NCI-H526 (cell line): ENCODE measurements around the gene SEMA6D.

Experiments
- DNase-seq, 2 experiments: peaks; one replicate each; lab custom pipeline; 2025; lab: John Stamatoyannopoulos, UW

SEMA6D gene

DNA sequence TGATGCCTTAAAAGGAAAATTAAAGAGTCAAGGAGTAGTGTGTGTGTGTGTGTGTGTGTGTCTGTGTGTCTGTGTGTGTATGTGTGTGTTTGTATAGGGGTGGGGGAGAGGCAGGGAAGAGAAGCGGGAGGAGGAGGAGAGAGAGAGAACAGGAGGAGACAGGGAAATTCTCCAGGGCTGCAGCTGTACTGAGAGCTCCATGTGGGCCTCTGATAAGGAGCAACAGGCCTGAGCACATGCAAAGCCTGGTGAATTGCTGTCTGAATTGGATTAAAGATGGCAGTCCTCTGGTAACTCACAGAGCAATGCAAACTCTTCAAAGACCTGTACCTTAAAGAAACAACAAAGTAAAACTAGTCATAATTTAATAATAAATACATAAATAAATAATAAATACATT, 70.6 kb downstream of the SEMA6D start:
- DNase-seq = no peak

GRCh38 chr15:47788685-47789084, 71.4 kb downstream of the SEMA6D start:
- DNase-seq = no peak

GRCh38 chr15:47791161-47791560, 73.9 kb downstream of the SEMA6D start:
- no peak for DNase-seq

DNA sequence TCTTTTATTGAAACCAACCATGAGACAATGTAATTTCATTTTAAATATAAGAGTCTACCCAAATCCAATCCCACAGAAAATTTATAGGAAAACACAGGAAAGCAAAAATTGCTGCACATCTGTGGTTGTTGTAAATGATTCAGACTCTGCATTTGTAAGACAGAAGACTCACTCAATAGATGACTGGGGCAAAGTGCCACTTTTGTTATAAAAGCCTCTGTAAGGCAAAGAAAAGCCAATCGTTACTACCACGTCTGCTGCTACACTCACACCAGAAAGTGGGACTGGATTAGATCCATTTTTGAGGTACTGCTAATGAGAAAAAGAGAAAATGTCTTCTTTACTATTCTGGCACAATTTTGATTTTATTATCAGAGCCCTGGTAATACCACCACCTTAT, 74.9 kb downstream of the SEMA6D start:
- no peak for DNase-seq

DNA sequence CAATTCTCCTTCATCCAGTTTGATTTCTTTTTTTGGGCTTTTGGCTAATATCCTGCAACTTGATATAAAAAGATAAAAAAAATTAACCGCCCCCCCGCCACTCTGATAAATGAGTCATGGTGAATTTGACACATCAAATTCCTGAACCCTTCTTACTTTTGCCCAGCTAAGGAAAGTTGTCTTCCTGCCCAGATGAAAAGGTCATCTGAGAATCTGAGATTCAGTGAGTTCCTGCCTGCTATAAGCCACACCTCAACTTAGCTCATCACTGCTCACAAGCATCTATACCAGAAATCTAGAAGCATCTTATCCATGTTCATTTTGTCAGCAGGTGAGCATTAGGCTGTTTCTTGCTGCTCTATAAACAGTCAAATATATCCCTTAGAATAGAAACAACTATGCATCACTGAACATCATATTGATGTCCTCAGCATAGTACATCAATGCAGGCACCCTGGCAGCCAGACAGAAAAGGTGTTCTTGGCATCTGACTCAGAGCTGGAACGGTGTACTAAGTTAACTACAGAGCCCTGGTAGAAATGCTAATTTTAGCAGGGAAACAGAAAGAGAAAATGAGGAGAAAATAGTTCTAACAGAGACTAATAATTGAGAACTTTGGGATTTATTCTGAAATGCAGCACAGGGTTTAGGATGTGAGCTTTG, 77.1 kb downstream of the SEMA6D start:
- DNase-seq = no peak

GRCh38 chr15:47795864-47796263, 78.6 kb downstream of the SEMA6D start:
- DNase-seq = no peak

GRCh38 chr15:47796339-47796738, 79.0 kb downstream of the SEMA6D start:
- no peak for DNase-seq

- DNase-seq = no peak
Observed at GRCh38 chr15:47796830-47797229, 79.5 kb downstream of the SEMA6D start.

DNA sequence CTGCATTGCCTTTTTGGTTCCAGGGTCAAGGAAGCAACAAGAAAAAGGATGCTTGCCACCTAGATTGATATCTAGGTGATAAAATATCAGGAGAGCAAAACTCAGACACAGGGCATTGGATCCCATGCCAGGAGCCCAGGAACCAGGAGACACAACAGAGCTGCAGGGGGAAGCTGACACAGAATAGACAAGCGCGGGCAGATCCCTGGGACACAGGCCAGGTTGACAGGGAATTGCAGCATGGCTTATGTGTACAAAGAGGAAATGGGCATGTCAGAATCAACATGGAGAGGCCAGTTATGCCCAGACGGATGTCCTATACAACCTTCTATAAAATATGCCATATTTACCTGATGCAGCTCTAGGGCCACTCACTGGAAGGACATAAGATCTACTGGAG, 84.2 kb downstream of the SEMA6D start:
- DNase-seq = no peak

- no peak for DNase-seq
Observed at GRCh38 chr15:47802216-47802615, 84.9 kb downstream of the SEMA6D start.

DNA sequence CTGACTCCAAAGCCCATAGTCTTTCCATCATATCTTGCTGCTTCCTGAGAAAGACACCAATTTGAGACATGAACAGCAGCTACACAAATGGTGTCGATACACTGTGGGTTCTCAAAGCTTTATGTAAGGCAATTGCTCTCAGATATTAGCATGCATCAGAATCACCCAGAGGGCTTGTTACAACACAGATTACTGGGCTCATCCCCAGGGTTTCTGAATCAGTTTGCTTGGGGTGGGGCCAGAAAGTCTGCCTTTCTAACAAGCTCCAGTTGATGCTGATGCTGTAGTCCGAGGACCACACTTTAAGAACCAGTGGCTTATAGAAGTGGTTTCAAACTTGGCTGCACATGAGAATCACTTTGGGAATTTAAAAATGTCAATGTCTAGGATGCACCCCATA, 86.5 kb downstream of the SEMA6D start:
- no peak for DNase-seq

DNA sequence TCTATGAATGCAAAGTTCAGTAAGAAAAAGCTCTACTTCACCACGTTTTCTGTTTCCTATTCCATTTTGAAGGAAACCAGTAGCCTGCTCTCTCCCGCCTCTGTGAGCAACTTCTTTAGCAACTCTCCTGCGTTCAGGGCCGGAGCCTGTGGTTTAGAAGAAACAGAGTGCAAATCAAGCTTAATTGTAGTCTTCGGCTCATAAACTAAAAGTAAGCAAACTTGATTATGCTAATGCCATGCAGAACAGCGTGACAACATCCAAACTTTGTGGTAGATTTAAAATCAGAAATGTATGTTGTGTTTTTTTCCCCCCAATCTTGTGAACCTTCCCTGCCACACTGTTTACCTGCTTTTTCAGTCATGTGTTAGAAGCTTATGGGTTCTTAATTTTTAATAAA, 87.4 kb downstream of the SEMA6D start:
- DNase-seq = no peak

GRCh38 chr15:47806008-47806407, 88.7 kb downstream of the SEMA6D start:
- no peak for DNase-seq

GRCh38 chr15:47811172-47811571, 93.9 kb downstream of the SEMA6D start:
- no peak for DNase-seq

DNA sequence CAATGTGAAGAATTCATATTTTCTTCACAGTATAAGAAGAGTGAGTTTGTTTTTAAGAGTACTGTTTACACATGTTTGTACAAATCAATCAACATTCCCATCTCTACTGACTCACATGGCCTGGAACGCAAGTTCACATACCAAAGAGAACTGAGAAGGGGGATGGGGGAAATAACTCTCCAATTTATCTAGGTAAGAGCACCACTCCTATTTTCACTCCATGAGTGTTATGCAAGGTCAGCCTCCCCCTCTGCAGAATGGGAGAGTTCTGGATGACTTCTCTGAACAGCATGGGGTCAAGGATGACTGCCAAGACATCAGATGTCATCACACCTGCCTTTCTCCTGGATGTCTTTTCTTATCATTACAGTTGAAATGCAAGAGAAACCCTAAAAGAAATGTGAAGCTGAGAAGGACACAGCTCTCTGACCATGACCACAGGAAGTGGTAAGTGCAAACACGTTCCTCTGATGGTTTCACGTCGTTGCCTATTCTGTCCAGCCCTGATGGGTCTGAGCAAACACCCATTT, 95.2 kb downstream of the SEMA6D start:
- DNase-seq = no peak

DNA sequence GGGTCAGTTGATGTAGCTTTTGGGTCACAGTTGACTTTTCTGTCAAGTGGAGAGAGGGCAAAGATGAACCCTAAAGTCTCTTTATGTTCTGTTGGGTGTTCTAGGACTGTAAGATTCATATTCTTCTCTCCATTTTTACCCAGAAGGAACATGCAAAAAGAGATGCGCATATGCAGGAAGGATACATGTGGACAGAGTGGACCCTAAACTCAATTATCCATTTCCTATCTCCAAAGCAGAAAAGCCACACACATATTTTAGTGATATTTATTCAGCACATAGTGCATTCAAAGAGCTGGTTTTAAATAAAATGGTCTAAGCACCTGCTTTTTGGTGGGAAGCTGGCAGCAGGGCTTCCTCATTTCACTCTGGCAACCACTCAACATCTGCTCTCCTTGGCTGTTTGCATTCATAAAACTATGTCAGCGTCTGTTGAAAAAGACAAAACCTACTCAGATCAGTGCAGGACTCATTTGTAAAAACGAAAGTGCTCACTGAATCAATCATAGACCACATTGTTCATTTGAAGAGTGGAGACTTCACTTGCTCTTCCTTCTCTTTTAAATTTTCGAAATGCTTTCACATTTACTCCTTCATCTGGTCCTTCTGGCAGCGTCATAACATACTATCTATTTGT, 96.6 kb downstream of the SEMA6D start:
- no peak for DNase-seq

- DNase-seq = no peak
Observed at GRCh38 chr15:47814620-47815019, 97.3 kb downstream of the SEMA6D start.

GRCh38 chr15:47817969-47818548, 100.8 kb downstream of the SEMA6D start:
- DNase-seq = no peak

- DNase-seq = no peak
Observed at GRCh38 chr15:47819158-47819557, 101.9 kb downstream of the SEMA6D start.

- DNase-seq = no peak
Observed at GRCh38 chr15:47820057-47820746, 102.9 kb downstream of the SEMA6D start.

GRCh38 chr15:47820747-47821319, 103.5 kb downstream of the SEMA6D start:
- DNase-seq = no peak

- no peak for DNase-seq
Observed at GRCh38 chr15:47822048-47822447, 104.7 kb downstream of the SEMA6D start.
